HG02678 (cell line): ENCODE measurements around the gene HSD3B1.
"Not testable (repeated sequence)": the region's sequence is repeated elsewhere in the genome, so short reads cannot be mapped to it uniquely, and the experiment has no call there.

ENCODE experiments used
- ATAC-seq: cut with Tn5 transposase; IDR thresholded peaks from one replicate; pipeline ENCODE4 v1.9.1; 2021; ENCODE audit warnings: mild to moderate bottlenecking, moderate library complexity; ENCODE audit not compliant: unreplicated experiment

HSD3B1 gene

DNA sequence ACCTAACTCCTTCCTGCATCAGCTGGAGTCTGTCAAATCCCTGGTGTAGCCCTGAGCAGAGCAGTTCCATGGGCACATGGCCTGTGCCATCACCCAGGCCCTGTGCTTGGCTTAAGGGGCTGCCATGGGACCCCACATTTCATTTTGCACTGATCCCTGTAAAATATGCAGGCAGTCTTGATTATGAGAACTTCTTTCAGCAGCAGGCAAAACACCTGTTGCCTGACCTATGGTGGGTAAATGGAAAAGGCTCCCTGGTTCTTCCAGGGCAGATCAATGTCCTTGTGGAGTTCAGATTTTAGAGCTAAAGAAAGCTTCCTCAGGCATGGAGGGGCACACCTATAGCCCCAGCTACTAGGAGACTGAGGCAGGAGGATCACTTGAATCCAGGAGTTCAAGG lies 44.2 kb downstream of the HSD3B1 start:
- no peak for ATAC-seq

DNA sequence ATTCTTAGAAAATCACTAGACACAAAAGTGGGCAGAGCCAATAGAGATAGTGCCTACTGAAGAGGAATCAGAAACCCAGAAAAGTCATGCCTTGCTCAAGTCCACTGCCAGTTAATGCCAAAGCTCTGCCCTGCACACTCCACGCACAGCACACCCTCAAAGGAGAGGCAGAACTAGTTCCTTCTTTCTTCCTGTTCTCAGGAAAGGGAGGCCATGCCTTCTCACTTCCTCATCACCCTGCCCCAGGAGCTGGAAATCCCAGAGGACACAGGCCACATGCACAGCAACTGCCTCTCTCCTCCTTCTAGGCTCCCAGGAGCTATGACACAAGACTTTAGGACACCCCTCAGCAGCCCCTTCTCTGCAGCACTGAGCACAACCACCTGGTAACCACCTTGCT lies 45.6 kb downstream of the HSD3B1 start:
- not testable (repeated sequence) for ATAC-seq

DNA sequence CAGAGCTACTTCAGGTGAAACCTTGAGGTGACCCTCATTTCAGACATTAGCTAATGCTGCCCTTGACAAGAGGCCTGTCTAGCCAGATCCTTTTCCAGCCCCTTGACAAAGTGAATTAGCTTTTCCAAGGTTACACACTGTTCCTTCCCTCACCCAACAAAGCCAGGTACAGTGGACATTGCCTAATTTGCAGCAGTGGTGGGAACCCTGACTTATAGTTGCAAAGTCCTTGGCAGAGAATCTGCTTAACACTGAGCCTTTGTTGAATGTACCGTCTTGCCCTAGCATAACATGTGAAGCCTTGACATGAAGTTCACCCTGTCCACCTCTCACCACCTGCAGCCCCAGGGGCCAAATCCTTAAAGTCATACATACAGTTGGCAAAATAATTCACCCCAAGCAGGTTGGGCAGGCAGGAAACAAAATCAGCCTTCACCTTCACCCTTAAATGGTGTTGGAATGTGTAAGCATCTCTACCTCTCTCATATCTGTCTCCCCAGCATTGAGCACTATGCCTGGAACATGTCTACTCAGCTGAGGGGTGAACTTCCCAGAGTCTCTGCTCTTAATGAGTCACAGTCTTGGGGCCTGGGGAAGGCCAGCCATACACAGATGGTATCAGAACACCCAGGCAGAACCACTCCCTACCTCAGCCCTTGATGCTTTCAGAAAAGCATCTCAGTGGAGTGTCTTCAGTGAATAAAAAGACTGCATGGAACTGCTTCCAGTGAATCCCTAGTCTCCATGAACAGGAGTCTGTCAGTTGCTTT lies 46.5 kb downstream of the HSD3B1 start:
- ATAC-seq: not testable (repeated sequence)

DNA sequence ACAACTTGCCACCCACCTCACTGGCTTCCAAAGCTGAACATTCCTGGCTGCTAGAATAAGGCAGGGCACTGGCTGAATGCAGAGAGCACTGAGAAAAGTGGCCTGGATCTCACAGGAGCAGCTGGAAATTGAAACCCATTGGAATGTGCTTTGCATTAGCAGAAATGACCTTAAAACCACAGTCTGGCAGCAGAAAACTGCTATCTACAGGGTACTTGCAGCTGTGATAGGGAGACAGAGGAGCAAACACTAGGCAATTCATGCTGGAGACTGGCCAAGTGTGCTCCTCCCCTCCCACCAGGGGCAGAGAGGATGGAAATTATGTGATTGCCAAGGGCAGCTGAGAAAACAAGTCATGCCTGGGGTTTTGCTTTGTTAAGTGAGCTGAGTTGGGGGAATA lies 47.2 kb downstream of the HSD3B1 start:
- no peak for ATAC-seq

DNA sequence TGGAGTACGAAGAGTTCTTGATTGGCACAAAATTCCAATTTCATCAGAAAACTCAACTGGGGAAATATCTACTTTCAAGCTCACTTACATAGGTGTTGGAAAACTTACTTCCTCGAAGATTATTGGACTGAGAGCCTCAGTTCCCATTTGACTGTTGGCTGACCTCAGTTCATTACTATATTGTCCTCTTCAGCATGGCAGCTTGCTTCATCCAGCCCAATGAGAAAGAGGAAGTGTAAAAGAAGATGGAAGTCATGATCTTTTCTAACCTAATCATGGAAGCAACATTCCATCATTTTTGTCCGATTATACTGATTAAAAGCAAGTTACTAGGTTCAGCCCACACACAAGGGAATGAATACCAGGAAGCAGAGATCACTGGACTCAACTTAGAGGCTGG lies 49.4 kb downstream of the HSD3B1 start:
- no peak for ATAC-seq

DNA sequence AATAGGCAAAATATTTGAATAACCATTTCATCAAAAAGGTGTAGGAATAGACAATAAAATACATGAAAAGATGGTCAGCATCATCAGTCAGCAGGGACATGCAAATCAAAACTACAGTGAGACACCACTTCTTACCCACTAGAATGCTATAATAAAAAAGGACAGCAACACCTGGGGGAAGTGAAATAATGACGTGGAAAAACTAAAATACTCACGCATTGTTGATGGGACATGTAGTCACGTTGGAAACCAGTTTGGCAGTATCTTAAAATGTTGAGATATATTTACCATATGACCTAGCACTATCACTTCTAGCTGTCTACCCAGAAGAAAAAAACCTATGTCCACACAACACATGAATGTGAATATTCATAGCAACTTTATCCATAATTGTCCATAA lies 53.4 kb downstream of the HSD3B1 start:
- ATAC-seq: not testable (repeated sequence)

DNA sequence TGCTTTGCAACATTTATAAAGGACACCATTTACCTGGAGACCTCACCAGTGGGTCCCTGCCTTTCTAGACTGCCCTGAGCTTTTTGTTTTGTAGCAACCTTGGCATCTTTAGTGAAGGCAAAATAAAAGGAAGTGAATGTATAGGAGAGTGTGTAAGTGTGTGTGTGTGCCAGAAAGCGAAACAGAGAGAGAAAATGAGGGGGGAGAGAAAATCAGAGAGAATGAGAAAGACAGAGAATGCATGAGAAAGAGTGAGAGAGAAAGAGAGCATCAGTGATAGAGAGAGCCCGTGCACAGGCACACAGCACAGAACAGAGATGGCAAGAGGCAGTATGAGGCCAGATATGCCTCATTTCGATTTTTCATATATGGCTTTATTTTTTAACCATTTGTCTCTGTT lies 57.5 kb downstream of the HSD3B1 start:
- no peak for ATAC-seq
